Heart right ventricle (tissue), 16 donors: ENCODE data around the gene F2RL1. TPM values are rescaled to one million over a fixed set of nuclear protein-coding genes. Genes with fewer than 3 reads are reported as not detected.
A peak's percentile ranks its signal among the peaks of the same experiment; 100 is the strongest.
"Not testable (repeated sequence)": the region's sequence is repeated elsewhere in the genome, so short reads cannot be mapped to it uniquely, and the experiment has no call there.

ENCODE experiments used
- ATAC-seq, 8 donors: fragments of 200-7000 bp; cut with Tn5 transposase; one replicate each; pipeline ENCODE4 v1.9.1; 2020; ENCODE audit warnings: mild to moderate bottlenecking in 8 of 8, moderate library complexity in 8 of 8, moderate number of reproducible peaks in 1 of 8
- DNase-seq, 2 donors: peaks; one replicate each; pipeline ENCODE4 v3.0.0-alpha.2; 2020
- H3K27ac ChIP-seq, 10 donors: fragments of 200-600 bp; sonication (generic) in 2 of 10; one replicate each; pipeline versions ENCODE4 v1.5.0 to v1.8.0; 2020 to 2022; ENCODE audit warnings: mild to moderate bottlenecking in 3 of 10
- H3K27me3 ChIP-seq, 7 donors: fragments of 200-600 bp; one replicate each; pipeline ENCODE4 v1.8.0; 2021 to 2022; ENCODE audit warnings: mild to moderate bottlenecking in 2 of 7
- H3K36me3 ChIP-seq, 9 donors: fragments of 200-600 bp; sonication (generic) in 1 of 9; one replicate each; pipeline versions ENCODE4 v1.5.0 to v1.8.0; 2020 to 2022; ENCODE audit warnings: mild to moderate bottlenecking in 2 of 9
- H3K4me1 ChIP-seq, 9 donors: fragments of 200-600 bp; sonication (generic) in 1 of 9; one replicate each; pipeline versions ENCODE4 v1.5.0 to v1.8.0; 2020 to 2022; ENCODE audit warnings: mild to moderate bottlenecking in 4 of 9
- H3K4me3 ChIP-seq, 10 donors: fragments of 200-600 bp; sonication (generic) in 2 of 10; one replicate each; pipeline versions ENCODE4 v1.5.0 to v1.8.0; 2020 to 2022; ENCODE audit warnings: mild to moderate bottlenecking in 7 of 10, moderate library complexity in 2 of 10
- H3K9me3 ChIP-seq, 11 donors: fragments of 200-600 bp in 10 of 11; sonication (generic) in 2 of 11; one replicate each; pipeline versions ENCODE4 v1.5.0 to v1.8.0; 2013 to 2022; ENCODE audit warnings: mild to moderate bottlenecking in 2 of 11, control low read depth in 1 of 11, moderate library complexity in 1 of 11
- CTCF ChIP-seq, 9 donors: fragments of 200-600 bp; sonication (generic) in 2 of 9; IDR thresholded peaks; one replicate each; pipeline versions ENCODE4 v1.5.0 to v1.8.0; 2021 to 2022; ENCODE audit warnings: antibody characterized with exemption in 9 of 9, mild to moderate bottlenecking in 5 of 9, moderate library complexity in 1 of 9
- WGBS, 2 donors: extraction: QIAGEN DNeasy Blood & Tissue Kit; methylation state at CpG; one replicate each; pipeline ENCODE4 v1.1.7; 2013; ENCODE audit warnings: inconsistent platforms in 1 of 2; 5-methylcytosine and 5-hydroxymethylcytosine counted together
- intact Hi-C, 10 donors: fragments of 100-400 bp; cut with DNase I; formaldehyde crosslinking; loops; one replicate each; pipeline versions ENCODE4 v1.11.1 to v1.14.2; 2022
- polyA plus RNA-seq, 2 donors: library from polyadenylated mRNA; stranded (reverse); fragments of 200-250 nt; gene quantifications; one replicate each; pipeline ENCODE4 v1.2.3, GENCODE V29; 2013
- total RNA-seq, 10 donors: library from RNA; stranded (reverse); fragmentation: NEBNext Ultra II Directional in 3 of 10; extraction: Animal tissue kit (Norgen Biotek cat#: 25700) in 3 of 10; gene quantifications; one replicate each; pipeline versions ENCODE4 v1.2.1 to v1.2.4, GENCODE V29; 2021 to 2023
- donor health status: Arrhythmogenic right ventricular cardiomyopathy.
- donor health status: ischemic (EF 13 %, LVEDD 7.1; RV severe dilation, severe dysfunction).
- donor health status: healthy with polysubstance abuse.
- donor health status: DM: no; HTN: yes; CAD: no.
- donor health status: DM: no; HTN: no; CAD: no.
- donor health status: ischemic (EF 25% LVEDD 6.9; RV normal size, moderate dysfunction).
- donor health status: ischemic (EF 25% LVEDD 5.7; RV mildly dilated, moderate dysfunction).
- donor health status: healthy.
- donor health status: DM: yes; HTN: yes; CAD: no.
- donor health status: Ischemic cardiomyopathy.
- donor health status: ischemic (EF 35%, LVEDD 5.7; RV mildly dilated, moderate dysfunction).
- donor health status: nonischemic (EF 11% LVEDD 7.7; RV severe dilation, severe dysfunction).
- donor health status: DM: yes; HTN: yes; CAD: no.
- donor health status: PGD.
- donor health status: ischemic (EF 29% LVEDD 5.4; RV normal size, mild dysfunction).
- donor health status: nonischemic (EF 23%, LVEDD 6.1; RV moderate dilation, normal function).

The F2RL1 gene
- total and polyA plus RNA-seq, 12 donors: 0.56 to 3.9 (median 0.91) TPM

- no peak overlapping the region for H3K27ac ChIP-seq
- no peak overlapping the region for H3K4me3 ChIP-seq
- TF ChIP-seq CTCF (IDR thresholded peaks at IDR 0.05): no peak
- H3K27me3 ChIP-seq: no peaks in the 10 kb centered on the region
- no peaks in the 10 kb centered on the region for H3K4me1 ChIP-seq
- WGBS, 2 donors: 95 to 97% methylated on average over 5 of the region's 5 CpGs
- H3K36me3 ChIP-seq: no peaks in the 10 kb centered on the region
- intact Hi-C loops: no loop called here
- DNase-seq: no peak
- H3K9me3 ChIP-seq: no peaks in the 10 kb centered on the region
- no peak for ATAC-seq
Measured at GRCh38 chr5:76811214-76811613, 7.6 kb upstream of the F2RL1 start.

GRCh38 chr5:76812209-76812608, 6.6 kb upstream of the F2RL1 start:
- H3K27ac ChIP-seq, ATAC-seq, H3K9me3 ChIP-seq, H3K36me3 ChIP-seq, H3K4me1 ChIP-seq, intact Hi-C loops, H3K27me3 ChIP-seq, DNase-seq, H3K4me3 ChIP-seq: not testable (repeated sequence)
- WGBS, 2 donors: 95 to 99% methylated on average over 27 to 32 of the region's 32 CpGs

- no peak for TF ChIP-seq CTCF (IDR thresholded peaks at IDR 0.05)
- H3K27me3 ChIP-seq: peaks cover 0 to 26% (median 16%) of the 10 kb centered on the region in 7 donors
- no peaks in the 10 kb centered on the region for H3K9me3 ChIP-seq
- intact Hi-C loops: no loop called here
- no peaks in the 10 kb centered on the region for H3K36me3 ChIP-seq
- no peak overlapping the region for H3K4me3 ChIP-seq
- H3K27ac ChIP-seq: no peak overlapping the region
- DNase-seq (no peak), ATAC-seq (no peak)
- WGBS, 2 donors: 89 to 90% methylated on average over 4 of the region's 4 CpGs
- peaks cover 0 to 8% (median 7%) of the 10 kb centered on the region in 9 donors for H3K4me1 ChIP-seq
Measured at GRCh38 chr5:76813982-76814562, 4.8 kb upstream of the F2RL1 start.

GRCh38 chr5:76816110-76816831, 2.6 kb upstream of the F2RL1 start:
- no peak overlapping the region for H3K4me3 ChIP-seq
- TF ChIP-seq CTCF (IDR thresholded peaks at IDR 0.05): no peak
- 88 to 89% methylated on average over 3 of the region's 3 CpGs for WGBS, 2 donors
- DNase-seq (no peak), ATAC-seq (no peak)
- H3K27me3 ChIP-seq: peaks cover 0 to 48% (median 31%) of the 10 kb centered on the region in 7 donors
- H3K9me3 ChIP-seq: no peaks in the 10 kb centered on the region
- peak overlapping the region in 1 of 10 donors; percentile 31 for H3K27ac ChIP-seq
- peaks cover 0 to 23% (median 13%) of the 10 kb centered on the region in 9 donors for H3K4me1 ChIP-seq
- no peaks in the 10 kb centered on the region for H3K36me3 ChIP-seq
- intact Hi-C loops: no loop called here
